ENCODE data around the gene KCNS1. TPM values are rescaled to one million over a fixed set of nuclear protein-coding genes. Genes with fewer than 3 reads are reported as not detected.

The KCNS1 gene
- total and polyA plus RNA-seq, 8 donors, result 0.30 TPM; not detected in 7

GRCh38 chr20:45098103-45098773 lies 2.7 kb downstream of the KCNS1 start:
- WGBS, 5 donors, result 3 to 15% (median 8%) methylated on average over 6 to 91 of the region's 91 CpGs
- no peaks in the 10 kb centered on the region for H3K36me3 ChIP-seq
- peak overlapping the region; percentile 5 to 38 (median 28) for H3K4me3 ChIP-seq
- intact Hi-C loops (cut with DNase I; ENCODE audit: low total_unique reads), result no loop called here
- no peak overlapping the region for H3K27ac ChIP-seq
- TF ChIP-seq POLR2A (IDR thresholded peaks at IDR 0.05) (no peak), POLR2AphosphoS5 (IDR thresholded peaks at IDR 0.05) (no peak), EP300 (IDR thresholded peaks at IDR 0.05) (no peak), CTCF (IDR thresholded peaks at IDR 0.05) (no peak)
- DNase-seq, result peak; percentile 33 to 68
- H3K4me1 ChIP-seq, result peaks cover 12 to 28% (median 18%) of the 10 kb centered on the region in 4 donors
- peaks cover 25 to 72% (median 50%) of the 10 kb centered on the region in 3 donors for H3K27me3 ChIP-seq
- H3K9me3 ChIP-seq, result no peaks in the 10 kb centered on the region

GRCh38 chr20:45097485-45098102 lies 3.3 kb downstream of the KCNS1 start:
- no peak for TF ChIP-seq CTCF (IDR thresholded peaks at IDR 0.05)
- no peak for TF ChIP-seq EP300 (IDR thresholded peaks at IDR 0.05)
- no peak for TF ChIP-seq POLR2AphosphoS5 (IDR thresholded peaks at IDR 0.05)
- TF ChIP-seq POLR2A (IDR thresholded peaks at IDR 0.05), result no peak
- no peaks in the 10 kb centered on the region for H3K9me3 ChIP-seq
- peaks cover 12 to 28% (median 18%) of the 10 kb centered on the region in 4 donors for H3K4me1 ChIP-seq
- peak in 1 of 2 donors; percentile 81 for DNase-seq
- H3K27me3 ChIP-seq, result peaks cover 25 to 67% (median 50%) of the 10 kb centered on the region in 3 donors
- WGBS, 5 donors, result 24 to 41% (median 29%) methylated on average over 35 to 56 of the region's 56 CpGs
- intact Hi-C loops (cut with DNase I; ENCODE audit: low total_unique reads), result no loop called here
- H3K36me3 ChIP-seq, result no peaks in the 10 kb centered on the region
- peak overlapping the region in 3 of 4 donors; percentile 19 to 38 (median 38) for H3K4me3 ChIP-seq
- H3K27ac ChIP-seq, result no peak overlapping the region

GRCh38 chr20:45096781-45097180 lies 4.1 kb downstream of the KCNS1 start:
- TF ChIP-seq CTCF (IDR thresholded peaks at IDR 0.05) (no peak), POLR2A (IDR thresholded peaks at IDR 0.05) (no peak), POLR2AphosphoS5 (IDR thresholded peaks at IDR 0.05) (no peak), EP300 (IDR thresholded peaks at IDR 0.05) (no peak)
- Histone ChIP-seq H3K27me3 (peaks cover 25 to 66% (median 50%) of the 10 kb centered on the region in 3 donors), H3K36me3 (no peaks in the 10 kb centered on the region), H3K4me1 (peaks cover 12 to 28% (median 18%) of the 10 kb centered on the region in 4 donors), H3K4me3 (no peak overlapping the region), H3K27ac (no peak overlapping the region), H3K9me3 (no peaks in the 10 kb centered on the region)
- WGBS, 5 donors, result 74 to 86% (median 83%) methylated on average over 9 of the region's 9 CpGs
- intact Hi-C loops (cut with DNase I; ENCODE audit: low total_unique reads), result no loop called here
- DNase-seq, result no peak

- no peaks in the 10 kb centered on the region for H3K9me3 ChIP-seq
- TF ChIP-seq POLR2AphosphoS5 (IDR thresholded peaks at IDR 0.05), result no peak
- TF ChIP-seq POLR2A (IDR thresholded peaks at IDR 0.05), result no peak
- peak in 5 of 7 experiments; percentile 44 to 73 (median 66) for TF ChIP-seq CTCF (IDR thresholded peaks at IDR 0.05)
- TF ChIP-seq EP300 (IDR thresholded peaks at IDR 0.05), result no peak
- no peaks in the 10 kb centered on the region for H3K36me3 ChIP-seq
- DNase-seq, result peak; percentile 50 to 76
- intact Hi-C loops (cut with DNase I; ENCODE audit: low total_unique reads), result no loop called here
- 2 to 8% (median 6%) methylated on average over 7 of the region's 7 CpGs for WGBS, 5 donors
- H3K4me3 ChIP-seq, result no peak overlapping the region
- no peak overlapping the region for H3K27ac ChIP-seq
- H3K4me1 ChIP-seq, result peaks cover 12 to 26% (median 15%) of the 10 kb centered on the region in 4 donors
- H3K27me3 ChIP-seq, result peaks cover 24 to 57% (median 41%) of the 10 kb centered on the region in 3 donors
Measured at GRCh38 chr20:45095805-45096238, 5.1 kb downstream of the KCNS1 start.

All from stomach (tissue), 9 donors.